HEK293T (cell line): Measurements from ENCODE around the gene KLHL41.

ENCODE experiments used
- CTCF ChIA-PET: fragments of 350-600 bp; formaldehyde crosslinking; extraction: SDS; loops from one replicate; lab custom pipeline; 2021; ENCODE audit warnings: antibody characterized with exemption, inconsistent platforms; lab: Yijun Ruan, JAX
- POLR2A ChIA-PET: fragments of 350-600 bp; formaldehyde crosslinking; extraction: SDS; loops from one replicate; lab custom pipeline; 2020; ENCODE audit warnings: antibody characterized with exemption, inconsistent platforms; lab: Yijun Ruan, JAX
- DNase-seq: peaks from one replicate; pipeline ENCODE4 v3.0.0; 2012; ENCODE audit warnings: mixed read lengths; ENCODE audit errors: extremely low spot score
- ARNT ChIP-seq: fragments of 450-650 bp; IDR thresholded peaks from 2 replicates; pipeline ENCODE4 v1.6.1; 2017; ENCODE audit warnings: mild to moderate bottlenecking
- BHLHE40 ChIP-seq: fragments of 450-650 bp; IDR thresholded peaks from 2 replicates; pipeline ENCODE4 v1.6.1; 2016; ENCODE audit warnings: mild to moderate bottlenecking, moderate library complexity, borderline replicate concordance
- CTBP1 ChIP-seq: fragments of 450-650 bp; IDR thresholded peaks from 2 replicates; pipeline ENCODE4 v1.6.1; 2016; ENCODE audit warnings: borderline replicate concordance
- ELF4 ChIP-seq: fragments of 450-650 bp; IDR thresholded peaks from 2 replicates; pipeline ENCODE4 v1.6.1; 2017; ENCODE audit warnings: antibody characterized with exemption
- FOXA1 ChIP-seq: fragments of 450-650 bp; IDR thresholded peaks from 2 replicates; pipeline ENCODE4 v1.6.1; 2016; ENCODE audit warnings: mild to moderate bottlenecking
- FOXK2 ChIP-seq: fragments of 450-650 bp; IDR thresholded peaks from 2 replicates; pipeline ENCODE4 v1.6.1; 2016; ENCODE audit warnings: mild to moderate bottlenecking
- FOXM1 ChIP-seq: fragments of 450-650 bp; IDR thresholded peaks from 2 replicates; pipeline ENCODE4 v1.6.1; 2017; ENCODE audit warnings: mild to moderate bottlenecking, borderline replicate concordance
- HDGF ChIP-seq: fragments of 450-650 bp; IDR thresholded peaks from 2 replicates; pipeline ENCODE4 v1.6.1; 2017; ENCODE audit warnings: antibody characterized with exemption, borderline replicate concordance
- L3MBTL2 ChIP-seq: fragments of 450-650 bp; conservative IDR thresholded peaks from 2 replicates; pipeline ENCODE4 v1.6.1; 2016; ENCODE audit warnings: mild to moderate bottlenecking
- LEF1 ChIP-seq: fragments of 450-650 bp; IDR thresholded peaks from 2 replicates; pipeline ENCODE4 v1.6.1; 2017; ENCODE audit warnings: mild to moderate bottlenecking, borderline replicate concordance
- NFRKB ChIP-seq: fragments of 450-650 bp; IDR thresholded peaks from 2 replicates; pipeline ENCODE4 v1.6.1; 2016; ENCODE audit warnings: mild to moderate bottlenecking, moderate library complexity
- PKNOX1 ChIP-seq: fragments of 450-650 bp; IDR thresholded peaks from 2 replicates; pipeline ENCODE4 v1.6.1; 2016
- SP1 ChIP-seq: fragments of 450-650 bp; IDR thresholded peaks from 2 replicates; pipeline ENCODE4 v1.6.1; 2017
- SUZ12 ChIP-seq: fragments of 450-650 bp; IDR thresholded peaks from 2 replicates; pipeline ENCODE4 v1.6.1; 2016; ENCODE audit warnings: mild to moderate bottlenecking
- TARDBP ChIP-seq: fragments of 450-650 bp; IDR thresholded peaks from 2 replicates; pipeline ENCODE4 v1.6.1; 2016
- ZNF384 ChIP-seq: fragments of 450-650 bp; IDR thresholded peaks from 2 replicates; pipeline ENCODE4 v1.6.1; 2016

The KLHL41 gene

GRCh38 chr2:169469952-169470572 lies 39.4 kb upstream of the KLHL41 start:
- DNase-seq, result no peak
- CTCF ChIA-PET, result interaction anchor here (2.8 kb wide), 1 partner anchor 10 kb away, joined by 7 read pairs; the partner anchor contains the start of gene BBS5
- POLR2A ChIA-PET, result no interaction called here
- no peak for TF ChIP-seq CTBP1
- no peak for TF ChIP-seq HDGF
- TF ChIP-seq NFRKB, result no peak
- TF ChIP-seq SP1, result no peak
- no peak for TF ChIP-seq SUZ12
- no peak for TF ChIP-seq FOXM1
- no peak for TF ChIP-seq TARDBP
- no peak for TF ChIP-seq ZNF384
- no peak for TF ChIP-seq BHLHE40
- no peak for TF ChIP-seq ARNT
- TF ChIP-seq L3MBTL2, result no peak
- no peak for TF ChIP-seq LEF1
- TF ChIP-seq FOXK2, result no peak
- TF ChIP-seq ELF4, result no peak
- no peak for TF ChIP-seq PKNOX1
- no peak for TF ChIP-seq FOXA1

- TF ChIP-seq SP1 (no peak), FOXM1 (no peak), FOXK2 (no peak)
- DNase-seq, result no peak
- POLR2A ChIA-PET, result no interaction called here
- CTCF ChIA-PET, result no interaction called here
Observed at GRCh38 chr2:169472249-169472648, 37.3 kb upstream of the KLHL41 start.

GRCh38 chr2:169476459-169476858 lies 33.0 kb upstream of the KLHL41 start:
- POLR2A ChIA-PET, result no interaction called here
- CTCF ChIA-PET, result no interaction called here
- no peak for DNase-seq
- no peak for TF ChIP-seq SUZ12
- no peak for TF ChIP-seq BHLHE40
- TF ChIP-seq ELF4, result no peak
- TF ChIP-seq L3MBTL2, result no peak
- no peak for TF ChIP-seq ARNT
- no peak for TF ChIP-seq SP1
- no peak for TF ChIP-seq HDGF
- no peak for TF ChIP-seq FOXM1
- no peak for TF ChIP-seq FOXK2
- no peak for TF ChIP-seq PKNOX1
- TF ChIP-seq LEF1, result no peak
- TF ChIP-seq CTBP1, result no peak
- TF ChIP-seq NFRKB, result no peak
- TF ChIP-seq TARDBP, result no peak

GRCh38 chr2:169478339-169478738 lies 31.2 kb upstream of the KLHL41 start:
- ChIA-PET CTCF (no interaction called here), POLR2A (no interaction called here)
- TF ChIP-seq BHLHE40, result no peak
- no peak for TF ChIP-seq FOXA1
- no peak for TF ChIP-seq SUZ12
- no peak for TF ChIP-seq NFRKB
- TF ChIP-seq HDGF, result no peak
- no peak for TF ChIP-seq SP1
- no peak for TF ChIP-seq L3MBTL2
- TF ChIP-seq CTBP1, result no peak
- no peak for TF ChIP-seq LEF1
- TF ChIP-seq TARDBP, result no peak
- TF ChIP-seq PKNOX1, result no peak
- TF ChIP-seq ELF4, result no peak
- no peak for TF ChIP-seq ZNF384
- TF ChIP-seq FOXM1, result no peak
- TF ChIP-seq ARNT, result no peak
- TF ChIP-seq FOXK2, result no peak

GRCh38 chr2:169478745-169479256 lies 30.7 kb upstream of the KLHL41 start:
- TF ChIP-seq L3MBTL2, result no peak
- TF ChIP-seq FOXM1, result no peak
- TF ChIP-seq TARDBP, result no peak
- TF ChIP-seq ARNT, result no peak
- TF ChIP-seq CTBP1, result no peak
- TF ChIP-seq SUZ12, result no peak
- TF ChIP-seq PKNOX1, result no peak
- TF ChIP-seq FOXA1, result no peak
- TF ChIP-seq LEF1, result no peak
- TF ChIP-seq ZNF384, result no peak
- no peak for TF ChIP-seq BHLHE40
- no peak for TF ChIP-seq HDGF
- TF ChIP-seq NFRKB, result no peak
- no peak for TF ChIP-seq ELF4
- TF ChIP-seq SP1, result no peak
- no peak for TF ChIP-seq FOXK2
- ChIA-PET POLR2A (interaction anchor here (0.8 to 1.5 kb wide), 5 partner anchors 12 to 106 kb away, joined by 3 to 5 read pairs (median 3); partner anchors contain the start of genes FASTKD1 and PPIG), CTCF (interaction anchor here (0.7 to 2.0 kb wide), 3 partner anchors 9 to 1653 kb away, joined by 3 to 7 read pairs (median 4); no protein-coding TSS in a partner anchor)
- no peak for DNase-seq

More at GRCh38 chr2:169478339-169478738, 31.2 kb upstream of the KLHL41 start:
- DNase-seq, result no peak
